Ramos (cell line): ENCODE data around the gene KCTD14.

ENCODE experiments used
- in situ Hi-C: fragments of 300-500 bp; cut with MboI; formaldehyde crosslinking; loops from one replicate; pipeline ENCODE4 v1.14.3; 2022; ENCODE audit warnings: low sequenced_read_pairs; ENCODE audit not compliant: unreplicated experiment

The KCTD14 gene

DNA sequence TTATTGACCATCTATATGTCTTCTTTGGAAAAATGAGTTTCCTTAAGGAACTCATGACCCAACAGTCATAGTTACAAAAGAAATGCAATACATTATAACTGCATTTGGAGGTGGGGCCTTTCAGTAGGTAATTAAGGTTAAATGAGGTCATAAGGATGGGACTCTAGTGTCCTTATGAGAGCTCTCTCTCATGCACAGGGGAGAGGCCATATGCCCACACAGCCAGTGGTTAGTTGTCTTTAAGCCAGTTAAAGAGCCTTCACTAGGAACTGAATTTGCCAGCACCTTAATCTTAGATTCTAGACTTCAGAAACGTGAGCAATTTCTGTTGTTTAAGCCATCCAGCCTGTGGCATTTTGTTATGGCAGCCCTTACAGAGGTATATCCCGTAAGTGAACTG, 56.0 kb downstream of the KCTD14 start:
- in situ Hi-C loops: no loop called here

DNA sequence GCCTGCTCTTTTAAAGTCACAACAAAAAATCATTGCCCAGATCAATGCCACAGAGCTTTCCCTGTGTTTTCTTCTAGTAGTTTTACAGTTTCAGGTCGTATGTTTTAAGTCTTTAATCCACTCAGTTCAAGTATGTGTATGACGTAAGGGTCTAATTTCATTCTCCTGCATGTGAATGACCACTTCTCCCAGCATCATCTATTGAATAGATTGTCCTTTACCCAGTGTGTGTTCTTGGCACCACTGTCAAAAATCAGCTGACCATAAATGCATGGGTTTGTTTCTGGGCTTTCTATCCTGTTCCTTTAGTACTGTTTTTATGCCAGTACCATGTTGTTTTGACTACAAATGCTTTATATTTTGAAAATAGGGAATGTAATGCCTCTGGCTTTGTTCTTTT, 56.7 kb downstream of the KCTD14 start:
- in situ Hi-C loops: no loop called here
